Measurements from ENCODE around the gene DENND5B. TPM values are rescaled to one million over a fixed set of nuclear protein-coding genes. Genes with fewer than 3 reads are reported as not detected.

Gene DENND5B
- total and polyA plus RNA-seq, 7 donors: 4.8 to 24.3 (median 13.6) TPM

- TF ChIP-seq, protein P1, sequence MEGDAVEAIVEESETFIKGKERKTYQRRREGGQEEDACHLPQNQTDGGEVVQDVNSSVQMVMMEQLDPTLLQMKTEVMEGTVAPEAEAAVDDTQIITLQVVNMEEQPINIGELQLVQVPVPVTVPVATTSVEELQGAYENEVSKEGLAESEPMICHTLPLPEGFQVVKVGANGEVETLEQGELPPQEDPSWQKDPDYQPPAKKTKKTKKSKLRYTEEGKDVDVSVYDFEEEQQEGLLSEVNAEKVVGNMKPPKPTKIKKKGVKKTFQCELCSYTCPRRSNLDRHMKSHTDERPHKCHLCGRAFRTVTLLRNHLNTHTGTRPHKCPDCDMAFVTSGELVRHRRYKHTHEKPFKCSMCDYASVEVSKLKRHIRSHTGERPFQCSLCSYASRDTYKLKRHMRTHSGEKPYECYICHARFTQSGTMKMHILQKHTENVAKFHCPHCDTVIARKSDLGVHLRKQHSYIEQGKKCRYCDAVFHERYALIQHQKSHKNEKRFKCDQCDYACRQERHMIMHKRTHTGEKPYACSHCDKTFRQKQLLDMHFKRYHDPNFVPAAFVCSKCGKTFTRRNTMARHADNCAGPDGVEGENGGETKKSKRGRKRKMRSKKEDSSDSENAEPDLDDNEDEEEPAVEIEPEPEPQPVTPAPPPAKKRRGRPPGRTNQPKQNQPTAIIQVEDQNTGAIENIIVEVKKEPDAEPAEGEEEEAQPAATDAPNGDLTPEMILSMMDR (IDR thresholded peaks at IDR 0.05): no peak
- no peaks in the 10 kb centered on the region for H3K36me3 ChIP-seq (ENCODE audit: insufficient read depth in 1 of 2, low read depth in 1 of 2)
- 30 to 54% (median 51%) methylated on average over 1 of the region's 1 CpG for WGBS, 3 donors
- no peak overlapping the region for H3K4me3 ChIP-seq
- intact Hi-C loops (cut with DNase I): loop anchor here in 1 of 2 donors (5.0 kb wide), 1 partner anchor 67 kb away; the partner anchor contains the start of gene DENND5B
- H3K4me1 ChIP-seq: peaks cover 34% of the 10 kb centered on the region
- DNase-seq: no peak
- H3K27ac ChIP-seq: no peak overlapping the region
- no peaks in the 10 kb centered on the region for H3K27me3 ChIP-seq (ENCODE audit: insufficient read depth in 3 of 3, low read length in 2 of 3)
- peak; percentile 42 to 56 (median 50) for ATAC-seq
- no peaks in the 10 kb centered on the region for H3K9me3 ChIP-seq
Observed at GRCh38 chr12:31524791-31525495, 66.0 kb downstream of the DENND5B start.

GRCh38 chr12:31523306-31523705 is 67.6 kb downstream of the DENND5B start:
- H3K4me1 ChIP-seq: peaks cover 42% of the 10 kb centered on the region
- intact Hi-C loops (cut with DNase I): loop anchor here in 1 of 2 donors (5.0 kb wide), 1 partner anchor 69 kb away; the partner anchor contains the start of gene DENND5B
- no peak for ATAC-seq

DNA sequence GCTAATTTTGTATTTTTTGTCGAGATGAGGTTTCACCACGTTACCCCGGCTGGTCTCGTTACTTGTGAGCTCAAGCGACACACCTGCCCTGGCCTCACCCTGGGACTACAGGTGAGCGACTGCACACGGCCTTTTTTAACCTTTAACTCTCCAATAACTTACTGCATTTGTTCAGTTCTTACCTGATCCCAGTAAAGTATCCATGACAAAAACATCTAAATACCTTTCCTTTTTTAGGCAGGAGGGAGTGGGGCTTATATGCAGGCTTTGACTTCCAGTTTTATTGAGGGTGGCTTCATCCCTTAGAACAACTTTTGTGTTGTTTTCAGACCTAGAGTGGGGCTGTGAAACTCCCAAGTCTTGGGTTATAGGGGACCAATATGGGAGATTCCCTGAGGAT is 68.3 kb downstream of the DENND5B start:
- DNase-seq (no peak), ATAC-seq (no peak)
- H3K9me3 ChIP-seq: no peaks in the 10 kb centered on the region
- H3K27me3 ChIP-seq (ENCODE audit: insufficient read depth in 3 of 3, low read length in 2 of 3): no peaks in the 10 kb centered on the region
- H3K27ac ChIP-seq: no peak overlapping the region
- 53 to 71% (median 63%) methylated on average over 7 of the region's 7 CpGs for WGBS, 3 donors
- no peak overlapping the region for H3K4me3 ChIP-seq
- intact Hi-C loops (cut with DNase I): loop anchor here in 1 of 2 donors (5.0 kb wide), 1 partner anchor 70 kb away; the partner anchor contains the start of gene DENND5B
- H3K36me3 ChIP-seq (ENCODE audit: insufficient read depth in 1 of 2, low read depth in 1 of 2): no peaks in the 10 kb centered on the region
- peaks cover 45% of the 10 kb centered on the region for H3K4me1 ChIP-seq
- TF ChIP-seq, protein P1 (IDR thresholded peaks at IDR 0.05): no peak

More at GRCh38 chr12:31523306-31523705, 67.6 kb downstream of the DENND5B start:
- no peaks in the 10 kb centered on the region for H3K9me3 ChIP-seq
- TF ChIP-seq, protein P1 (IDR thresholded peaks at IDR 0.05): no peak
- DNase-seq: no peak
- WGBS, 3 donors: 87 to 96% (median 89%) methylated on average over 2 of the region's 2 CpGs
- H3K27me3 ChIP-seq (ENCODE audit: insufficient read depth in 3 of 3, low read length in 2 of 3): no peaks in the 10 kb centered on the region
- no peaks in the 10 kb centered on the region for H3K36me3 ChIP-seq (ENCODE audit: insufficient read depth in 1 of 2, low read depth in 1 of 2)
- no peak overlapping the region for H3K27ac ChIP-seq
- H3K4me3 ChIP-seq: no peak overlapping the region

DNA sequence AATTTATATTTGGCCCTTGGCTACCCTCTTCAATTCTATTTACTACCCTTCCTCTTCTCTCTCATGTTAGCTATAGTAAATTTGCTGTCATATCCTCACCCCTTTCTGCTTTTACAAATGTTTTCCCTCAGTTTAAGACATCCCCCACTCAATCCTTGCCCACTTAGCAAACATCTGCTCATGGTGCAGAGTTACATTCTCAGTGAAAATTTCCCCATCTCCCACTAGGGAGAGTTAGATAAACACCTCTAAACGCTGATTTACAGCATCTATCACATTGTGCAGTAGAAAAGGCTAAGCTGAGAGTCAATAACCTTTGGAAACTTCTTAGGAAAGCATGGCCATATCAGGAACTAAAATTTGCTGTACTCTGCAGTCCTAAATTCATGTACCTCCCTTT is 69.0 kb downstream of the DENND5B start:
- no peaks in the 10 kb centered on the region for H3K27me3 ChIP-seq (ENCODE audit: insufficient read depth in 3 of 3, low read length in 2 of 3)
- ATAC-seq (no peak), DNase-seq (no peak)
- H3K36me3 ChIP-seq (ENCODE audit: insufficient read depth in 1 of 2, low read depth in 1 of 2): no peaks in the 10 kb centered on the region
- no peaks in the 10 kb centered on the region for H3K9me3 ChIP-seq
- H3K27ac ChIP-seq: no peak overlapping the region
- H3K4me1 ChIP-seq: peaks cover 48% of the 10 kb centered on the region
- TF ChIP-seq, protein P1 (IDR thresholded peaks at IDR 0.05): no peak
- intact Hi-C loops (cut with DNase I): loop anchor here in 1 of 2 donors (5.0 kb wide), 1 partner anchor 70 kb away; the partner anchor contains the start of gene DENND5B
- no peak overlapping the region for H3K4me3 ChIP-seq
- 26 to 37% (median 28%) methylated on average over 1 of the region's 1 CpG for WGBS, 3 donors
